Neural crest cell (in vitro differentiated cells): ENCODE measurements around the gene SEMA3E. TPM values are rescaled to one million over a fixed set of nuclear protein-coding genes. Genes with fewer than 3 reads are reported as not detected.

Source experiments
- DNase-seq: peaks from one replicate; pipeline ENCODE4 v3.0.0; 2021; ENCODE audit warnings: low read depth, mixed read lengths, low spot score
- H3K27ac Mint-ChIP-seq: one replicate; pipeline ENCODE4 v1.8.0; 2021; ENCODE audit warnings: mild to moderate bottlenecking, mixed read lengths; ENCODE audit not compliant: unreplicated experiment
- H3K27me3 Mint-ChIP-seq: 2 replicates; pipeline ENCODE4 v1.8.0; 2021; ENCODE audit warnings: low read depth, mild to moderate bottlenecking, mixed read lengths
- H3K36me3 Mint-ChIP-seq: 2 replicates; pipeline ENCODE4 v1.8.0; 2021; ENCODE audit warnings: low read depth, mild to moderate bottlenecking, mixed read lengths
- H3K4me1 Mint-ChIP-seq: 2 replicates; pipeline ENCODE4 v1.8.0; 2021; ENCODE audit warnings: mixed read lengths
- H3K4me3 Mint-ChIP-seq: one replicate; pipeline ENCODE4 v1.8.0; 2021; ENCODE audit warnings: mild to moderate bottlenecking, mixed read lengths
- H3K9me3 Mint-ChIP-seq: 2 replicates; pipeline ENCODE4 v1.8.0; 2021; ENCODE audit warnings: mixed read lengths
- CTCF ChIP-seq: fragments of 200-600 bp; sonication (generic); conservative IDR thresholded peaks from 2 replicates; pipeline ENCODE4 v1.5.0; 2021; ENCODE audit warnings: antibody characterized with exemption, mild to moderate bottlenecking
- total RNA-seq: library from RNA; stranded (reverse); gene quantifications from 2 replicates; pipeline ENCODE4 v1.2.1, GENCODE V29; 2021

The SEMA3E gene
- total RNA-seq, 1 donor from 2014 or later = 0.09 TPM

DNA sequence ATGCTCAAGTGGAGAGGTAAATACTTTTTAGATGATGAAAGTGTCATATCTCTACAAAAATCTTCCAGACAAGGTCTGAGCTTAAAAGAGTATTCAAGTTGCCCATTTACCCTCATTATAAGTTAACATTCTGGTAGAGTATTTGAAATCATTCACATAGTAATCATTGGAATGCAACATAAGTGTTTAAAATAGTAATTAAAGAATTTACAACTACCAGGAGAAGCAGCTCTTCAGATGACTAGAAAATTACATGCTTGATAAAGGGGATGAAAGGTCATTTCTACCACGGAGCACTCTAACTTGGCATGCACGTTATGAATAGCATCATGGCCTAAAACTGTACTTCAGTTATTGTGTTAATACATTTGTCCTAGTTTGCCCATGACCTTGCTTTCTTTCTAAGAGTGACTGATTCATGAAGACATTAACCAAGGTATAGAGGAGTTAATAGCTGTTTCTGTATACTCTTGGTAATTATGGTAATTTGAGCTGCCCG lies 120.0 kb downstream of the SEMA3E start:
- H3K4me1 Mint-ChIP-seq = no peaks in the 10 kb centered on the region
- H3K27ac Mint-ChIP-seq = no peak overlapping the region
- no peak for TF ChIP-seq CTCF
- H3K27me3 Mint-ChIP-seq = no peaks in the 10 kb centered on the region
- no peak overlapping the region for H3K4me3 Mint-ChIP-seq
- no peaks in the 10 kb centered on the region for H3K9me3 Mint-ChIP-seq
- no peaks in the 10 kb centered on the region for H3K36me3 Mint-ChIP-seq
- DNase-seq = no peak

GRCh38 chr7:83524277-83525075 lies 124.5 kb downstream of the SEMA3E start:
- DNase-seq = no peak
- no peaks in the 10 kb centered on the region for H3K36me3 Mint-ChIP-seq
- H3K4me3 Mint-ChIP-seq = no peak overlapping the region
- no peaks in the 10 kb centered on the region for H3K4me1 Mint-ChIP-seq
- no peak overlapping the region for H3K27ac Mint-ChIP-seq
- TF ChIP-seq CTCF = no peak
- H3K9me3 Mint-ChIP-seq = no peaks in the 10 kb centered on the region
- H3K27me3 Mint-ChIP-seq = no peaks in the 10 kb centered on the region

- no peak for DNase-seq
- Mint-ChIP-seq H3K27me3 (no peaks in the 10 kb centered on the region), H3K4me3 (no peak overlapping the region), H3K27ac (no peak overlapping the region), H3K9me3 (no peaks in the 10 kb centered on the region), H3K36me3 (no peaks in the 10 kb centered on the region), H3K4me1 (peaks cover 9% of the 10 kb centered on the region)
- no peak for TF ChIP-seq CTCF
Measured at GRCh38 chr7:83520726-83521125, 128.2 kb downstream of the SEMA3E start.

- Mint-ChIP-seq H3K36me3 (no peaks in the 10 kb centered on the region), H3K4me3 (no peak overlapping the region), H3K4me1 (peaks cover 9% of the 10 kb centered on the region), H3K27ac (no peak overlapping the region), H3K9me3 (no peaks in the 10 kb centered on the region), H3K27me3 (no peaks in the 10 kb centered on the region)
- TF ChIP-seq CTCF = no peak
- DNase-seq = no peak
Measured at GRCh38 chr7:83519240-83519639, 129.7 kb downstream of the SEMA3E start.

GRCh38 chr7:83517035-83517700 lies 131.8 kb downstream of the SEMA3E start:
- H3K4me1 Mint-ChIP-seq = peaks cover 9% of the 10 kb centered on the region
- no peak overlapping the region for H3K4me3 Mint-ChIP-seq
- no peaks in the 10 kb centered on the region for H3K27me3 Mint-ChIP-seq
- no peak for TF ChIP-seq CTCF
- no peaks in the 10 kb centered on the region for H3K9me3 Mint-ChIP-seq
- no peak overlapping the region for H3K27ac Mint-ChIP-seq
- no peak for DNase-seq
- no peaks in the 10 kb centered on the region for H3K36me3 Mint-ChIP-seq
